K562 (cell line): ENCODE data around the gene DOCK4. TPM values are rescaled to one million over a fixed set of nuclear protein-coding genes. Genes with fewer than 3 reads are reported as not detected.

Experiments used
- ATAC-seq: fragments of 200-7000 bp; cut with Tn5 transposase; 3 replicates; pipeline ENCODE4 v1.9.1; 2020; ENCODE audit warnings: moderate library complexity
- BruUV-seq: library from RNA; stranded (reverse); fragments of 400-500 nt; replicated peaks from 2 replicates; lab custom pipeline; 2021; lab: Mats Ljungman, UMichigan
- CTCF ChIA-PET: fragments of 300-600 bp; formaldehyde crosslinking; extraction: SDS; loops from one replicate; lab custom pipeline; 2021; ENCODE audit warnings: low intra/inter-chr PET ratio; lab: Yijun Ruan, JAX
- POLR2A ChIA-PET: fragments of 300-600, 350-650 bp; sonication (Branson Sonifier 250); formaldehyde crosslinking; extraction: SDS; loops from one replicate; lab custom pipeline; 2021; ENCODE audit warnings: antibody characterized with exemption, inconsistent platforms; lab: Yijun Ruan, JAX
- DNase-seq, 4 experiments: peaks; one replicate each; pipeline versions ENCODE4 v3.0.0 to v3.0.0-alpha.2; 2011 to 2018; ENCODE audit warnings: low spot score in 3 of 4, mixed read lengths in 3 of 4; ENCODE audit errors: extremely low read depth in 1 of 4
- FAIRE-seq: peaks from 2 replicates; lab custom pipeline; 2011; peaks lifted over from hg19 to GRCh38; lab: Jason Lieb, UNC
- H2AFZ ChIP-seq: 2 replicates; pipeline ENCODE4 v1.6.0; 2011; ENCODE audit warnings: low read depth, low read length, control low read depth, inconsistent platforms
- H3K27ac ChIP-seq: fragments of 200-600 bp; 3 replicates; pipeline ENCODE4 v1.8.0; 2011; ENCODE audit warnings: low read depth, mild to moderate bottlenecking, control low read depth, inconsistent platforms, low read length, moderate library complexity, mixed read lengths; ENCODE audit errors: extremely low read depth
- H3K27me3 ChIP-seq, 2 experiments: fragments of 300-600 bp in 1 of 2; 2 replicates in 1 of 2; 3 replicates in 1 of 2; pipeline versions ENCODE4 v1.6.0 to v1.8.0; 2011; ENCODE audit warnings: inconsistent platforms in 2 of 2, low read length in 2 of 2, mild to moderate bottlenecking in 1 of 2, mixed read lengths in 1 of 2, moderate library complexity in 1 of 2; ENCODE audit not compliant: control insufficient read depth in 2 of 2, insufficient read depth in 2 of 2
- H3K36me3 ChIP-seq: fragments of 300-600 bp; 3 replicates; pipeline ENCODE4 v1.8.0; 2011; ENCODE audit warnings: mild to moderate bottlenecking, low read length, inconsistent platforms; ENCODE audit not compliant: control insufficient read depth, insufficient read depth
- H3K4me1 ChIP-seq, 2 experiments: fragments of 200-600 bp in 1 of 2; replicated peaks in 1 of 2; 2 replicates in 1 of 2; 3 replicates in 1 of 2; pipeline versions ENCODE4 v1.5.1 to v1.8.0; 2011; ENCODE audit warnings: inconsistent platforms in 2 of 2, low read length in 2 of 2, mild to moderate bottlenecking in 1 of 2, mixed read lengths in 1 of 2, moderate library complexity in 1 of 2; ENCODE audit not compliant: control insufficient read depth in 2 of 2, insufficient read depth in 2 of 2
- H3K4me2 ChIP-seq: 2 replicates; pipeline ENCODE4 v1.6.1; 2011; ENCODE audit warnings: low read length, control low read depth, inconsistent platforms, mixed read lengths; ENCODE audit not compliant: insufficient read depth
- H3K4me3 ChIP-seq: fragments of 200-600 bp; sonication (generic), shearing (Covaris generic); 2 replicates; pipeline ENCODE4 v1.5.1; 2016; ENCODE audit warnings: control low read depth, inconsistent platforms
- H3K79me2 ChIP-seq: fragments of 200-600 bp; 3 replicates; pipeline ENCODE4 v1.8.0; 2011; ENCODE audit warnings: low read length, inconsistent platforms; ENCODE audit not compliant: control insufficient read depth, insufficient read depth
- H3K9ac ChIP-seq, 2 experiments: 2 replicates each; pipeline versions ENCODE4 v1.6.0 to v1.6.1; 2011; ENCODE audit warnings: low read depth in 2 of 2, low read length in 2 of 2, control low read depth in 1 of 2, inconsistent platforms in 1 of 2, mild to moderate bottlenecking in 1 of 2, mixed read lengths in 1 of 2; ENCODE audit not compliant: insufficient read depth in 1 of 2
- H3K9me1 ChIP-seq: one replicate; pipeline ENCODE4 v1.6.0; 2011; ENCODE audit warnings: inconsistent platforms, mild to moderate bottlenecking, low read length, moderate library complexity; ENCODE audit not compliant: control insufficient read depth, insufficient read depth
- H3K9me3 ChIP-seq: replicated peaks from 2 replicates; pipeline ENCODE4 v1.5.1; 2011; ENCODE audit warnings: low read depth, low read length, inconsistent platforms; ENCODE audit not compliant: control insufficient read depth, insufficient read depth
- H4K20me1 ChIP-seq: replicated peaks from 2 replicates; pipeline ENCODE4 v1.6.1; 2011; ENCODE audit warnings: low read length, inconsistent platforms, mixed read lengths; ENCODE audit not compliant: control insufficient read depth, insufficient read depth
- CBFB ChIP-seq: sonication (generic); formaldehyde crosslinking; IDR thresholded peaks from 2 replicates; pipeline ENCODE4 v1.4.0; 2020; ENCODE audit warnings: mild to moderate bottlenecking, missing genetic modification reagents
- CSDE1 ChIP-seq, 2 experiments: fragments of 450-650 bp; IDR thresholded peaks; 2 replicates each; pipeline ENCODE4 v1.6.1; 2016; ENCODE audit warnings: mild to moderate bottlenecking in 1 of 2
- HCFC1 ChIP-seq: IDR thresholded peaks from 2 replicates; pipeline ENCODE4 v1.6.1; 2012; ENCODE audit warnings: low read depth, low read length, improper control_type of control experiment
- JUND ChIP-seq, 2 experiments: IDR thresholded peaks; 2 replicates in 1 of 2; 3 replicates in 1 of 2; pipeline ENCODE4 v1.6.1; 2011; ENCODE audit warnings: borderline replicate concordance in 2 of 2, low read depth in 2 of 2, low read length in 2 of 2, improper control_type of control experiment in 1 of 2, missing biosample characterization in 1 of 2, missing genetic modification characterization in 1 of 2, missing genetic modification reagents in 1 of 2
- KDM2B ChIP-seq: fragments of 250-450 bp; sonication (Bioruptor Pico); IDR thresholded peaks from 2 replicates; pipeline ENCODE4 v1.8.0; 2021; ENCODE audit warnings: mild to moderate bottlenecking, moderate library complexity
- LCOR ChIP-seq: sonication (generic); formaldehyde crosslinking; IDR thresholded peaks from 2 replicates; pipeline ENCODE4 v1.8.0; 2022; ENCODE audit warnings: mild to moderate bottlenecking, missing genetic modification reagents
- MAFF ChIP-seq: IDR thresholded peaks from 2 replicates; pipeline ENCODE4 v1.6.1; 2012; ENCODE audit warnings: low read length, improper control_type of control experiment
- SLC30A9 ChIP-seq: fragments of 250-450 bp; sonication (Bioruptor Pico); IDR thresholded peaks from 2 replicates; pipeline ENCODE4 v1.8.0; 2022; ENCODE audit warnings: mild to moderate bottlenecking, moderate library complexity
- ZFPM2 ChIP-seq: fragments of 250-450 bp; sonication (Bioruptor Pico); IDR thresholded peaks from 2 replicates; pipeline ENCODE4 v1.5.1; 2022; ENCODE audit warnings: mild to moderate bottlenecking
- ZNF398 ChIP-seq: fragments of 250-450 bp; sonication (Bioruptor Pico); IDR thresholded peaks from 2 replicates; pipeline ENCODE4 v1.8.0; 2021; ENCODE audit warnings: moderate library complexity, mild to moderate bottlenecking, inconsistent platforms
- WGBS: fragments of 100-300 bp; shearing (Covaris generic); methylation state at CpG from one replicate; pipeline ENCODE4 v1.1.6; 2016; ENCODE audit warnings: low coverage, mixed read lengths; ENCODE audit not compliant: insufficient coverage; ENCODE audit errors: missing lambda C conversion rate; 5-methylcytosine and 5-hydroxymethylcytosine counted together
- in situ Hi-C: fragments of 300-500 bp; cut with MboI; formaldehyde crosslinking; loops from 4 replicates; pipeline ENCODE4 v1.15.0; 2018; ENCODE audit warnings: inconsistent platforms, mixed read lengths
- intact Hi-C: fragments of 100-400 bp; cut with micrococcal nuclease; formaldehyde crosslinking; loops from 2 replicates; pipeline ENCODE4 v1.14.2; 2022
- polyA plus RNA-seq, 8 experiments: library from polyadenylated mRNA; depleted of rRNA in 4 of 8; stranded (reverse) in 5 of 8; unstranded in 3 of 8; fragments of >200 nt; fragmentation: Nextera tagmentation in 2 of 8; fragmentation: Illumina TruSeq in 1 of 8; extraction: Ambion mirVana in 2 of 8; extraction: Trizol in 1 of 8; gene quantifications; 2 replicates each; pipeline versions ENCODE4 v1.2.1 to v1.2.3, GENCODE V29; 2011 to 2014; ENCODE audit warnings: inconsistent platforms in 1 of 8, missing spikeins in 1 of 8
- total RNA-seq, 7 experiments: library from RNA; depleted of rRNA in 6 of 7; stranded (reverse); fragments of >200 nt in 6 of 7; fragmentation: Illumina TruSeq in 2 of 7; extraction: Trizol in 2 of 7; gene quantifications; 2 replicates each; pipeline versions ENCODE4 v1.2.1 to v1.2.3, GENCODE V29; 2011 to 2021; ENCODE audit warnings: low replicate concordance in 1 of 7
- TF ChIP-seq, protein P1 (sequence below): sonication (generic); formaldehyde crosslinking; IDR thresholded peaks from 2 replicates; pipeline ENCODE4 v1.8.1; 2022; ENCODE audit warnings: missing genetic modification reagents
- TF ChIP-seq, protein P2 (sequence below), 3 experiments: fragments of 200-800 bp in 1 of 3; sonication (Bioruptor generic) in 1 of 3; sonication (generic) in 1 of 3; formaldehyde crosslinking in 1 of 3; IDR thresholded peaks; 2 replicates each; pipeline versions ENCODE4 v1.6.1 to v1.8.0; 2016 to 2022; ENCODE audit warnings: mild to moderate bottlenecking in 2 of 3, missing compliant biosample characterization in 2 of 3, missing genetic modification characterization in 2 of 3, missing genetic modification reagents in 1 of 3

DOCK4 gene
- total and polyA plus RNA-seq, 9 of the 15 experiments (the other 6 are each of a cell fraction or from before 2014, with no cell fraction given) = 0.42 to 5.7 (median 2.3) TPM

- TF ChIP-seq JUND (IDR thresholded peaks at IDR 0.05; ENCODE audit: borderline replicate concordance, low read depth, low read length) (no peak), JUND (tag; IDR thresholded peaks at IDR 0.05; ENCODE audit: borderline replicate concordance, low read depth, low read length) (no peak), ZNF398 (no peak), HCFC1 (no peak), CBFB (no peak), ZFPM2 (no peak), KDM2B (CRISPR knock-in tag) (no peak), LCOR (CRISPR knock-in tag) (no peak)
These were observed 252.6 kb downstream of the DOCK4 start (continued) for GRCh38 chr7:111953611-111954010.

DNA sequence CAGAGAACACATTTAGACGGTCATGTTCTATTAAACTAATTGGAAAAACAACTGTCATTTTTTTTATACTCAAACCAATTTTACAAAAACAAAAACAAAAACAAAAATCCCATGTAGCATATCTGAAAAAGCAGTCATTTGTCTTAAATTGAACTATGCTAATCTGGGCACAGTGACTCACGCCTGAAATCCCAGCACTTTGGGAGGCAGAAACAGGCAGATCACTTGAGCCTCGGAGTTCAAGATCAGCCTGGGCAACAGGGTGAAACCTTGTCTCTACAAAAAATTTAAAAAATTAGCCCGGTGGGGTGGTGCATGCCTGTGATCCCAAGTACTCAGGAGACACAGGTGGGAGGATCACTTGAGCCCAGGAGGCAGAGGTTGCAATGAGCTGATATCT, 253.4 kb downstream of the DOCK4 start:
- H4K20me1 ChIP-seq = no peaks in the 10 kb centered on the region
- no peak overlapping the region for H3K27ac ChIP-seq
- H3K4me2 ChIP-seq = no peak overlapping the region
- ChIA-PET POLR2A (interaction anchor here (1.2 kb wide), 1 partner anchor 19 kb away, joined by 3 read pairs; no protein-coding TSS in a partner anchor), CTCF (no interaction called here)
- no peaks in the 10 kb centered on the region for H3K36me3 ChIP-seq
- no peak overlapping the region for H3K4me3 ChIP-seq
- H3K9ac ChIP-seq = no peak overlapping the region
- H3K4me1 ChIP-seq = peaks cover 0 to 2% of the 10 kb centered on the region in 2 experiments; a peak in 2 of 5 replicates
- intact Hi-C loops (no loop called here), in situ Hi-C loops (no loop called here)
- TF ChIP-seq, protein P1, sequence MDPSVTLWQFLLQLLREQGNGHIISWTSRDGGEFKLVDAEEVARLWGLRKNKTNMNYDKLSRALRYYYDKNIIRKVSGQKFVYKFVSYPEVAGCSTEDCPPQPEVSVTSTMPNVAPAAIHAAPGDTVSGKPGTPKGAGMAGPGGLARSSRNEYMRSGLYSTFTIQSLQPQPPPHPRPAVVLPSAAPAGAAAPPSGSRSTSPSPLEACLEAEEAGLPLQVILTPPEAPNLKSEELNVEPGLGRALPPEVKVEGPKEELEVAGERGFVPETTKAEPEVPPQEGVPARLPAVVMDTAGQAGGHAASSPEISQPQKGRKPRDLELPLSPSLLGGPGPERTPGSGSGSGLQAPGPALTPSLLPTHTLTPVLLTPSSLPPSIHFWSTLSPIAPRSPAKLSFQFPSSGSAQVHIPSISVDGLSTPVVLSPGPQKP (CRISPR knock-in tag) = no peak
- TF ChIP-seq SLC30A9 (CRISPR knock-in tag) = no peak
- TF ChIP-seq, protein P2, sequence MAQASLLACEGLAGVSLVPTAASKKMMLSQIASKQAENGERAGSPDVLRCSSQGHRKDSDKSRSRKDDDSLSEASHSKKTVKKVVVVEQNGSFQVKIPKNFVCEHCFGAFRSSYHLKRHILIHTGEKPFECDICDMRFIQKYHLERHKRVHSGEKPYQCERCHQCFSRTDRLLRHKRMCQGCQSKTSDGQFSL (CRISPR knock-in tag; IDR thresholded peaks at IDR 0.05) = no peak
- TF ChIP-seq, protein P2 (tag; IDR thresholded peaks at IDR 0.05) = 0 out of 4 replicates have a peak, but pooled peaks of 1 of the 2 experiments have one; percentile 26
- no peak for TF ChIP-seq MAFF
- TF ChIP-seq CSDE1 (IDR thresholded peaks at IDR 0.05) = no peak
- 2% methylated on average over 4 of the region's 4 CpGs for WGBS
- ATAC-seq (no peak), DNase-seq (no peak), FAIRE-seq (no peak)
- no peaks in the 10 kb centered on the region for H3K9me1 ChIP-seq
- H3K79me2 ChIP-seq = no peaks in the 10 kb centered on the region
- H3K27me3 ChIP-seq = no peaks in the 10 kb centered on the region; a peak in 1 of 5 replicates
- no peaks in the 10 kb centered on the region for H3K9me3 ChIP-seq
- no peak overlapping the region for H2AFZ ChIP-seq
- no TSS peak for BruUV-seq
